Measurements from ENCODE around the gene TBX4. TPM values are rescaled to one million over a fixed set of nuclear protein-coding genes. Genes with fewer than 3 reads are reported as not detected.

The TBX4 gene
- total and polyA plus RNA-seq, 2 donors from 2014 or later, result not detected

DNA sequence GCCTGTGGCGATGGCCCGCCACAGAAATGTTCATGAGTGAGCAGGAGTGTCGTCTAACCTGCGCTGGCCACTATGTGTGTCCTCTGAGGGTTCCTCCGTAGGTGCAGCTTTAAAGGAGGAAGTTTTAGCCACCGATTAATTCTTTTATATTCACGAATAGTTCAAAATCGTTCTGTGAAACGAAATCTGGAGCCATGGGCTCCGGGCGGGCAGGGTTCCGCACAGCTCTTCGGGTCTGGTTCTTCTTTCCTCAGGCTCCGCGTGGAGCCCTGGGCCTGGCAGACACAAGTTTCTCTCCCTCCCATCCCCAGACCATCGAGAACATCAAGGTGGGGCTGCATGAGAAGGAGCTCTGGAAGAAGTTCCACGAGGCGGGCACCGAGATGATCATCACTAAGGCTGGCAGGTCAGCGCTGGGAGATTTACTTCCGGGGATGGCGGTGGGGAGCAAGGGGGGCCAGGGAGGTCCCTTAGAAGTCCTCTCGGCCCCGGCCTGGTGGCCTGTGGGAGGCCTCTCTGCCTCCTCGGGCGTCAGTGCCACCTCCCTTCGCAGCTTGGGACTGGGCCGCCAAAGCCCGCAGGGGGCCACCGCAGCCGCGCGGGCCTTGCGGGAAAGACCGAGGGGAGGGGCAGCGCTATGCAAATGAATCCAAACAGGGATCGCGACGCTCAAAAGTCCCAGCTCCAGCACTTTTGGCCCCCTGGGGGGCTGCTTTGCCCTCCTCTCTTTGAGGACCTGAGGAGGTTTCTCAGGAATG lies 5.2 kb downstream of the TBX4 start:
- Histone ChIP-seq H3K27ac (ENCODE audit: low read depth in 2 of 2, low read length in 2 of 2) (no peak overlapping the region), H3K36me3 (ENCODE audit: control insufficient read depth in 2 of 3, insufficient read depth in 3 of 3, low read length in 3 of 3) (no peaks in the 10 kb centered on the region), H3K4me3 (ENCODE audit: low read length in 3 of 3) (peak overlapping the region in 1 of 3 donors; percentile 46), H3K9ac (ENCODE audit: low read length in 3 of 3) (no peak overlapping the region), H3K9me3 (ENCODE audit: control insufficient read depth in 2 of 3, insufficient read depth in 1 of 3, low read length in 3 of 3) (no peaks in the 10 kb centered on the region), H3K4me1 (ENCODE audit: control insufficient read depth in 2 of 3, insufficient read depth in 2 of 3, low read depth in 1 of 3, low read length in 3 of 3) (no peaks in the 10 kb centered on the region), H3K27me3 (ENCODE audit: control insufficient read depth, insufficient read depth, low read length) (peaks cover 74% of the 10 kb centered on the region)
- intact Hi-C loops (cut with DNase I), result no loop called here
- peak in 1 of 5 donors; percentile 45 for DNase-seq
- no peak for FAIRE-seq
- TF ChIP-seq, protein P1, sequence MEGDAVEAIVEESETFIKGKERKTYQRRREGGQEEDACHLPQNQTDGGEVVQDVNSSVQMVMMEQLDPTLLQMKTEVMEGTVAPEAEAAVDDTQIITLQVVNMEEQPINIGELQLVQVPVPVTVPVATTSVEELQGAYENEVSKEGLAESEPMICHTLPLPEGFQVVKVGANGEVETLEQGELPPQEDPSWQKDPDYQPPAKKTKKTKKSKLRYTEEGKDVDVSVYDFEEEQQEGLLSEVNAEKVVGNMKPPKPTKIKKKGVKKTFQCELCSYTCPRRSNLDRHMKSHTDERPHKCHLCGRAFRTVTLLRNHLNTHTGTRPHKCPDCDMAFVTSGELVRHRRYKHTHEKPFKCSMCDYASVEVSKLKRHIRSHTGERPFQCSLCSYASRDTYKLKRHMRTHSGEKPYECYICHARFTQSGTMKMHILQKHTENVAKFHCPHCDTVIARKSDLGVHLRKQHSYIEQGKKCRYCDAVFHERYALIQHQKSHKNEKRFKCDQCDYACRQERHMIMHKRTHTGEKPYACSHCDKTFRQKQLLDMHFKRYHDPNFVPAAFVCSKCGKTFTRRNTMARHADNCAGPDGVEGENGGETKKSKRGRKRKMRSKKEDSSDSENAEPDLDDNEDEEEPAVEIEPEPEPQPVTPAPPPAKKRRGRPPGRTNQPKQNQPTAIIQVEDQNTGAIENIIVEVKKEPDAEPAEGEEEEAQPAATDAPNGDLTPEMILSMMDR (IDR thresholded peaks at IDR 0.05; ENCODE audit: borderline replicate concordance, extremely low read depth, insufficient read depth), result no peak

DNA sequence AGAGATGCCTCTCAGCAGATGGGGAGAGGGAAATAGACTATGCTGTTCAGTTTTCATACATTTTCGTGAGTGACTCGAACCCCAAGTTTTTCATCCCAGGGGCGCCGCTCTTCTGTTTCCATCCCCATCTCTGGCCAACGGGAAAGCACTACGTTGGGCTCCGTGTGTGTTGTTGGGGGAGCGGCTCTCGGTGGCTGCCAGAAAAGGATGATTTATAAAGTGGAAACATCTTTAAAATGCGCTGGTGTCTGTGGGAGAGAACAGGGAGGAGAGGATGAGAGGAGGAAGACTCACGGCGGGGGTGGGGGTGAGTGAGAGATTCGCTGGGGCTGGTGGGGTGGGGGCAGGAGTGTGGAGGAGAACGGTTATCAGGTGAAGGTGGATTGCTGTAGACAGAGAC lies 5.8 kb downstream of the TBX4 start:
- intact Hi-C loops (cut with DNase I), result no loop called here
- H3K27me3 ChIP-seq (ENCODE audit: control insufficient read depth, insufficient read depth, low read length), result peaks cover 73% of the 10 kb centered on the region
- peaks cover 0 to under 1% (median 0%) of the 10 kb centered on the region in 3 donors for H3K9me3 ChIP-seq (ENCODE audit: control insufficient read depth in 2 of 3, insufficient read depth in 1 of 3, low read length in 3 of 3)
- H3K4me1 ChIP-seq (ENCODE audit: control insufficient read depth in 2 of 3, insufficient read depth in 2 of 3, low read depth in 1 of 3, low read length in 3 of 3), result no peaks in the 10 kb centered on the region
- DNase-seq, result peak in 1 of 5 donors; percentile 33
- H3K36me3 ChIP-seq (ENCODE audit: control insufficient read depth in 2 of 3, insufficient read depth in 3 of 3, low read length in 3 of 3), result no peaks in the 10 kb centered on the region
- H3K27ac ChIP-seq (ENCODE audit: low read depth in 2 of 2, low read length in 2 of 2), result no peak overlapping the region
- H3K9ac ChIP-seq (ENCODE audit: low read length in 3 of 3), result no peak overlapping the region
- no peak for FAIRE-seq
- no peak overlapping the region for H3K4me3 ChIP-seq (ENCODE audit: low read length in 3 of 3)
- TF ChIP-seq, protein P1 (IDR thresholded peaks at IDR 0.05; ENCODE audit: borderline replicate concordance, extremely low read depth, insufficient read depth), result no peak

GRCh38 chr17:61458421-61459141 lies 6.4 kb downstream of the TBX4 start:
- Histone ChIP-seq H3K27me3 (ENCODE audit: control insufficient read depth, insufficient read depth, low read length) (peaks cover 67% of the 10 kb centered on the region), H3K9me3 (ENCODE audit: control insufficient read depth in 2 of 3, insufficient read depth in 1 of 3, low read length in 3 of 3) (peaks cover 0 to 2% (median 0%) of the 10 kb centered on the region in 3 donors), H3K36me3 (ENCODE audit: control insufficient read depth in 2 of 3, insufficient read depth in 3 of 3, low read length in 3 of 3) (no peaks in the 10 kb centered on the region), H3K4me1 (ENCODE audit: control insufficient read depth in 2 of 3, insufficient read depth in 2 of 3, low read depth in 1 of 3, low read length in 3 of 3) (no peaks in the 10 kb centered on the region), H3K27ac (ENCODE audit: low read depth in 2 of 2, low read length in 2 of 2) (no peak overlapping the region), H3K4me3 (ENCODE audit: low read length in 3 of 3) (no peak overlapping the region), H3K9ac (ENCODE audit: low read length in 3 of 3) (no peak overlapping the region)
- TF ChIP-seq, protein P1 (IDR thresholded peaks at IDR 0.05; ENCODE audit: borderline replicate concordance, extremely low read depth, insufficient read depth), result no peak
- DNase-seq, result no peak
- FAIRE-seq, result no peak
- intact Hi-C loops (cut with DNase I), result no loop called here
